GM18499 (cell line): Measurements from ENCODE around the gene SLC34A1.

Experiments
- ATAC-seq: cut with Tn5 transposase; IDR thresholded peaks from one replicate; pipeline ENCODE4 v1.9.1; 2021; ENCODE audit warnings: moderate number of reproducible peaks; ENCODE audit not compliant: insufficient read depth, unreplicated experiment

Gene SLC34A1

GRCh38 chr5:177429248-177430040 lies 45.2 kb downstream of the SLC34A1 start:
- ATAC-seq, result no peak

GRCh38 chr5:177430140-177430951 lies 46.1 kb downstream of the SLC34A1 start:
- ATAC-seq, result no peak

DNA sequence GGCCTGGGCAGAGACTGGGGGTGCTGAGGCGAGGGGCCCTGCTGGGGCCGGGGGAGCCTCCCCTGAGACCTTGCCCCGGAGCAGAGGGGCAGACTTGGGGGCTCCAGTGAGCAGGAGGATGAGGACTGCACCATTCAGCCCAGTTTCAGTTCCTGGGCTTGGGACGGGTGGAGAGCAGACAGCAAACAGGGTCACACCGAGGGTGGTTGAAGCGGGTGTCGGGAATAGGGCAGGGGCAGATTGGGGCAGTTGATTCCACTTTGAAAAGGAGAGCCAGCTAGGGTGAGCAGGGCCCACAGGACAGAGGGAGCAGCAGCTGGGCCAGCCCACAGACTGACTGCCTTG lies 46.7 kb downstream of the SLC34A1 start:
- ATAC-seq, result no peak

DNA sequence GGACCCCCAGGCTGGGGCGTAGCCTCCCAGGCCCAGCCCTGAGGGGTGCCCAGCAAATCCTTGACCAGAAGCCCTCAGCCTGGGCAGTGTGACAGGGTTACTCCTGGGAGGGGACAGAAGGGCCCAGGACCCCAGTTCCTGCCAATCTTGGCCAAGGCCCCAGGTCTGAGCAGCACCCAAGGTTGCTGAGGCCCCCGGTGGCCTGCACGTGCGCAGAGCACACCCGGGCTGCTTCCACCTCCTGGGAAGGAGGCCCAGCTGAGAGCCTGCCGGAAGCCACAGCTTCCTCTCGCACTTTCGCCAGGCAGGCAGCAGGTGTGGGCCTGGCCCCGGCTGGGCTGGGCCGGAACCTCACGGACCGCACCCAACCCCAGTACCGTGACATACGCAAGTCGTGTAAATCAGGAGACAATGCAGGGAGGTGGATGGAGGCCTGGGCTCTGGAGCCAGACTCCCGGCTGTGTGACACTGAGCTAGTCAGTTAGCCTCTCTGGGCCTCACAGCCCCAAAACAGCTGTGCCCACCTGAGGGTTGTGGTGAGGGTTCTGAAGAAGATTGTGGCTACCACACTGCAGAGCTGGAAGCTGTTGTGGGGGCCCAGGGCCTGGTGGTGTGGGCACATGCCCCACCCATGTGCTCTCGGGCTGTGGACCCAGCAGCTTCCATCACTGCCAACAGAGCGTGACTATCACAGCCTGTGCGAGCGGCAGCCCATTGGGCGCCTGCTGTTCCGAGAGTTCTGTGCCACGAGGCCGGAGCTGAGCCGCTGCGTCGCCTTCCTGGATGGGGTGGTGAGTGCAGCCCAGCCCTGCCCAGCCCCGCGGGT lies 47.3 kb downstream of the SLC34A1 start:
- ATAC-seq, result no peak

GRCh38 chr5:177432143-177432838 lies 48.1 kb downstream of the SLC34A1 start:
- no peak for ATAC-seq

DNA sequence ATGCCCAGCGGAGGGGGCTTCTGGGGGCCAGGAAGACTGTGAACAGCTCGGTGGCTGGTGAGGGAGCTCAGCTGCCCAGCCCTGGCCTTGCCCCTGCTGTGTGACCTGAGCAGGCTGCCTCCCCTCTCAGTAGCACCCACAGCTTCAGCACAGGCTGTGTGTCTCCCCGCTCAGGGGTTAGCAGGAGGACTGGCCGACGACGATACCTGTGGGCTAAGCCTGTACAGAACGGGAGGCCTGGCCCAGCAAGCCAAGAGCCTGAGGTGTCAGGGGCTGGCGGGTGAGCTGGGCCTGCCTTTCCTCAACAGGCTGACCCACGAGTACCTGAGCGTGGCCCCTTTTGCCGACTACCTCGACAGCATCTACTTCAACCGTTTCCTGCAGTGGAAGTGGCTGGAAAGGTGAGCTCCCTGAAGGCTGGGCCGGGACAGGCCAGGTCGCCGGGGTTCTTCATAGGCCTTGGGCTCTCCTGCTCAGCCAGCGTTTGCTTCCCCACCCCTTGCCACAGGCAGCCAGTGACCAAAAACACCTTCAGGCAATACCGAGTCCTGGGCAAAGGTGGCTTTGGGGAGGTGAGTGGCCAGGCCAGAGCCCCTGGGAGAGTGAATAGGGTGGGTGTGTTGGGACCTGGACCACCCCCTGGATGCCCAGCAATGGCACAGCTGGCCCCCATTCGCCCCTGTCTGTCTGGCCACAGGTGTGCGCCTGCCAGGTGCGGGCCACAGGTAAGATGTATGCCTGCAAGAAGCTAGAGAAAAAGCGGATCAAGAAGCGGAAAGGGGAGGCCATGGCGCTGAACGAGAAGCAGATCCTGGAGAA lies 48.8 kb downstream of the SLC34A1 start:
- ATAC-seq, result no peak

GRCh38 chr5:177433658-177434217 lies 49.5 kb downstream of the SLC34A1 start:
- ATAC-seq, result no peak

GRCh38 chr5:177434437-177434836 lies 50.2 kb downstream of the SLC34A1 start:
- ATAC-seq, result no peak

DNA sequence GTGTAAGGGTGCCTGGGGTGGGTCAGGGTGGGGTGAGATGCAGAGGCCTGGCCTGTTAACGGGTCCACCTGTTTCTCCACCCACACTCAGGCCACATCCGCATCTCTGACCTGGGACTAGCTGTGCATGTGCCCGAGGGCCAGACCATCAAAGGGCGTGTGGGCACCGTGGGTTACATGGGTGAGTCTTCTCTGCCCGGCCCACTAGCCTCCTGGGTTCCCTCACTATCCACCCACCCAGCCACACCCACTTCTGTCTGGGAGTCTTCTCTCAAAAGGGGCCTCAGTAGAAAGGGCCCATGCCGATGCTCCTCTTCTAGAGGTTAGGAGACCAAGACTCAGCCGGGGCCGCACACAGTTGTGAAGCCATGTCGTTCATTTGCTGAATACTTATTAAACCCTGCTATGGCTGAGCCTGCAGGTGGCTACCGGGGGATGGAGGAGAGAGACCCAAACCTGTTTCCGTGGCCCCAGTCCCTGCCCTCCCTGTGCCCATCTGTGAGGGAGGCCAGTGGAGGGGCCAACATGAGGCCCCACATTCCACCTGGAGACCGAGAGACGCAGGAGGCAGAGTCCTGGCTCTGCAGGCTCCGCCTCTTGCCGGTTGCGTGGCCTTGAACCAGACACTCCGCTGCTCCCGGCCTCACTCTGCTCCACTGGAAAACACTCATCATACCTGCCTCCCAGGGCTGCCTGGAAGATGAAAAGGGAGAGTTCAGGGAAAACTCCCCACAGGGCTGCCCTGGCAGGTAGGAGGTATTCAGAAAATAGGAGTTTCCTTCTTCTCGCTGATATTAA lies 50.9 kb downstream of the SLC34A1 start:
- ATAC-seq, result no peak

- no peak for ATAC-seq
Observed at GRCh38 chr5:177435847-177436536, 51.8 kb downstream of the SLC34A1 start.

- no peak for ATAC-seq
Observed at GRCh38 chr5:177437623-177438022, 53.4 kb downstream of the SLC34A1 start.

GRCh38 chr5:177438468-177438867 lies 54.2 kb downstream of the SLC34A1 start:
- ATAC-seq, result no peak

- ATAC-seq, result no peak
Observed at GRCh38 chr5:177439518-177440053, 55.4 kb downstream of the SLC34A1 start.

DNA sequence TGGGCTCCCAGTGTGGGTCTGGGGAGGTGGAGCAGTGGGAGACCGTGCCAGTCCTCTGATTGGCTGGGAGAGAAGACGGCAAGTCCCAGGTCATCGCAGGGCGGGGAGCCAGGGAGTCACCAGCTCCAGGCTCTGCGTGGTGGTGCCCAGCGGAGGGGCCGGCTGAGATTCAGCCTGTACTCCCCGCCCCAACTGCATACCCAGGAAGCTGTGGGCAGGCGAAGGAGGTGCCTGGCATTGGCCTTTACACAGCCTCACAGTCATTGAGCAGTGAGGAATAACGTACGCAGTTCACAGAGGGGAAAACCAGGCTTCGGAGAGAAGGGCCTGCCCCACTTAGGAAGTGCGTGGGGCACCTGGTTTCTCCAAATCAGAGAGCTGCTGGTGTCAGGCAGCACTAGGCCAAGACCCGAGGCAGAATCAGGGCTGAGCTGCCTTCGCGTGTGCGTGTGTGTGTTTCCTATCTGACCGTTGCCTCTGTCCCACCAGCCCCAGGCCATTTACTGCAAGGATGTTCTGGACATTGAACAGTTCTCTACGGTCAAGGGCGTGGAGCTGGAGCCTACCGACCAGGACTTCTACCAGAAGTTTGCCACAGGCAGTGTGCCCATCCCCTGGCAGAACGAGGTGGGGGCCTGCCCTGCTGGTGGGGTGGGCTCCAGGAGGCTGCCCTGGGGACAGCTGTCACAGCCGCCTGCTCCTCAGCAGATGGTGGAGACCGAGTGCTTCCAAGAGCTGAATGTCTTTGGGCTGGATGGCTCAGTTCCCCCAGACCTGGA lies 56.2 kb downstream of the SLC34A1 start:
- ATAC-seq, result no peak

DNA sequence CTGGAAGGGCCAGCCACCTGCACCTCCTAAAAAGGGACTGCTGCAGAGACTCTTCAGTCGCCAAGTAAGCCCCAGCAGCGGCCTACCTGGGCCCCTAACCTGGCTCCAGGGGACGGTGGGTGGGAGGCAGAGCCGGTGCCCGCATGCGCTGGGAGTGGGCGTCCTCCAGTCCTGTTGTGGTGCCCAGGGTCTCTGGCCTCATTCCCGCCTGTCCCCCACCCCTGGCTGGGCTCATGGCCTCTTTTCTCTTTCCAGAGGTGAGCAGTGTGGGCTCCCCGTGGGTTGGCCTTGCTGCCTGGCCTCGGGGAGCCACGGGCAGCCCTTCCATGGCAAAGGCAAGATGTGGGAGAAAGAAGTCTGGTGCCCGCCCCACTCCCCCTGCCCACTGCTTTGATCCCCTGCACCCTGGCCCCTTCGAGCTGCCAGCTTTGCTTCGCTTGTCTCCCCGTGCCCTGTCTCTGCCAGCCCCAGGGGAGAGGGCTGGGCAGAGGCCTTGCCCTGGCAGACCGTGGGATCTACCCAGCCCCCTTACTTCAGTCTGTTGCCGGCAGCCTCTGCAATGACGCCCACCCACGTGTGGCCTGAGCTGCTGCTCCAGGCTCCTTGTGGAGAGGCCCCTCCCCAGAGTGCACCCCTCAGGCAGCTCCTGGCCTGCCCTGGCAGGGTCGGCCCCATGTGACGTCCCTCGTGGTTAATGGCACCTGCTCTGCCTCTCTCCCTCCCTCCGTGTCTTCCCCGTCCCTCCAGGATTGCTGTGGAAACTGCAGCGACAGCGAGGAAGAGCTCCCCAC lies 57.0 kb downstream of the SLC34A1 start:
- ATAC-seq, result no peak
